IPS-15b (cell line): ENCODE data around the gene CT45A7.
"Not testable (repeated sequence)": the region's sequence is repeated elsewhere in the genome, so short reads cannot be mapped to it uniquely, and the experiment has no call there.

ENCODE experiments used
- H3K27me3 ChIP-seq: one replicate; pipeline ENCODE4 v1.6.1; 2013; ENCODE audit warnings: low read length; ENCODE audit not compliant: control insufficient read depth, insufficient read depth
- H3K36me3 ChIP-seq: one replicate; pipeline ENCODE4 v1.6.1; 2013; ENCODE audit warnings: low read length; ENCODE audit not compliant: control insufficient read depth, insufficient read depth
- H3K4me1 ChIP-seq: one replicate; pipeline ENCODE4 v1.6.1; 2013; ENCODE audit warnings: mild to moderate bottlenecking, low read length; ENCODE audit not compliant: control insufficient read depth, insufficient read depth
- H3K4me3 ChIP-seq: one replicate; pipeline ENCODE4 v1.5.1; 2013; ENCODE audit warnings: low read depth, low read length
- H3K9ac ChIP-seq: one replicate; pipeline ENCODE4 v1.6.1; 2013; ENCODE audit warnings: low read depth, mild to moderate bottlenecking, low read length
- H3K9me3 ChIP-seq: one replicate; pipeline ENCODE4 v1.6.1; 2013; ENCODE audit warnings: mild to moderate bottlenecking, low read length; ENCODE audit not compliant: control insufficient read depth, insufficient read depth

The CT45A7 gene

GRCh38 chrX:135837180-135837579, at the start of gene CT45A7:
CT45A7 (minus strand) TSS chrX:135837280; CDS start chrX:135833533, 3,747 bp downstream.
- not testable (repeated sequence) for H3K36me3 ChIP-seq, H3K4me3 ChIP-seq, H3K27me3 ChIP-seq, H3K4me1 ChIP-seq, H3K9ac ChIP-seq, H3K9me3 ChIP-seq

- not testable (repeated sequence) for H3K9me3 ChIP-seq, H3K4me1 ChIP-seq, H3K4me3 ChIP-seq
Measured at GRCh38 chrX:135882741-135883140, 45.7 kb upstream of the CT45A7 start.

GRCh38 chrX:135871712-135872111, 34.6 kb upstream of the CT45A7 start, which contains the start of gene CT45A9:
CT45A9 (minus strand) TSS chrX:135871812; CDS start chrX:135868061, 3,751 bp downstream.
- H3K9ac ChIP-seq, H3K4me3 ChIP-seq, H3K27me3 ChIP-seq, H3K4me1 ChIP-seq, H3K9me3 ChIP-seq, H3K36me3 ChIP-seq: not testable (repeated sequence)

More at GRCh38 chrX:135882741-135883140, 45.7 kb upstream of the CT45A7 start:
- H3K27me3 ChIP-seq, H3K36me3 ChIP-seq, H3K9ac ChIP-seq: not testable (repeated sequence)

GRCh38 chrX:135854438-135854837, 17.4 kb upstream of the CT45A7 start, which contains the start of gene CT45A8:
CT45A8 (minus strand) TSS chrX:135854538; CDS start chrX:135850783, 3,755 bp downstream.
- not testable (repeated sequence) for H3K4me1 ChIP-seq, H3K36me3 ChIP-seq, H3K4me3 ChIP-seq, H3K27me3 ChIP-seq, H3K9ac ChIP-seq, H3K9me3 ChIP-seq

- H3K4me3 ChIP-seq, H3K9ac ChIP-seq, H3K4me1 ChIP-seq, H3K27me3 ChIP-seq, H3K36me3 ChIP-seq, H3K9me3 ChIP-seq: not testable (repeated sequence)
Measured at GRCh38 chrX:135819912-135820311, 17.2 kb downstream of the CT45A7 start, which contains the start of gene CT45A2. CT45A2 (minus strand) TSS chrX:135820012; CDS start chrX:135816265, 3,747 bp downstream.

GRCh38 chrX:135802687-135803086, 34.4 kb downstream of the CT45A7 start, which contains the start of gene CT45A6:
CT45A6 (minus strand) TSS chrX:135802787; CDS start chrX:135798993, 3,794 bp downstream.
- not testable (repeated sequence) for H3K27me3 ChIP-seq, H3K4me3 ChIP-seq, H3K4me1 ChIP-seq, H3K9ac ChIP-seq, H3K36me3 ChIP-seq, H3K9me3 ChIP-seq

- H3K4me1 ChIP-seq, H3K4me3 ChIP-seq, H3K9me3 ChIP-seq, H3K9ac ChIP-seq, H3K27me3 ChIP-seq, H3K36me3 ChIP-seq: not testable (repeated sequence)
Measured at GRCh38 chrX:135785403-135785802, 51.7 kb downstream of the CT45A7 start, which contains the start of gene CT45A5. CT45A5 (minus strand) TSS chrX:135785503; CDS start chrX:135781729, 3,774 bp downstream.
